Cerebellar cortex (tissue), 1 donor: ENCODE results near the gene LYG1.

Experiments
- DNase-seq: peaks from one replicate; pipeline ENCODE4 v3.0.0-alpha.2; 2015; ENCODE audit warnings: low spot score

The LYG1 gene

DNA sequence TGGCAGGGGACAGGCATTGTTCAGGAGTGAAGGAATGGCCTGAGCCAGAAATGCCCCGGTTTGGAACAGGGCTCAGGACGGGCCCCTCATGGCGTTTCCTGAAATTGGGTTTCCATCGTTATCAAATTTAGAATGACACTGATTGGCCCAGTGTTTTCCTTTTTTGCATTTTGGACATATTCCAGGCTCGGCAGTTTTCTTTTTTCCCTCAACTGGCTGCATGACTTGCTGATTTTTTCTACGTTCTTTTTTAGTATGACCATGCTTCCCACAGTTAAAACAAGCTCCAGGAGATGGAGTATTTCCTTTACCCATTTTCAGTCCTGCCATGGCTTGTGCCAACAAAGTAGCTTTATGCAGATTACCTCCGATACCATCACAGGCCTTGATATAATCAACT lies 25.1 kb downstream of the LYG1 start:
- DNase-seq = no peak

DNA sequence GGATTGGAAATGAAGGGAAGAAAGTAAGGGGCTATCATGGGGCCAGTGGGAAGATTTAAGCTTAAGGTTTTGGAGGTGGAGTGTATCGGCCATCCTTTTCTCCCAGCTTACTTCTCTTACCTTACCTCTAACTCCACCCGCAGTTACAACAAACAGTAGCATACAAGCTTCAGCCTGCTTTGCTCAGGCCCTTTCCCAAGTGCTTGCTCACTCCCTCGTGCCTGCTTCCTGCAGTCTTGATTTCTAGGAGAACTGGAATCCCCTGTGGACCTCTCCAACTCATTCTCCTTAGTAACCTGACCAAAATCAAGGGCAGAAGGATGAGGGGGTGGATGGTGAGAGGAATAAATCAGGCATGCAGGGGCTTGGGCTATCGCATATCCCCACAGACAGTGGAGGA lies 39.8 kb downstream of the LYG1 start:
- DNase-seq = no peak

DNA sequence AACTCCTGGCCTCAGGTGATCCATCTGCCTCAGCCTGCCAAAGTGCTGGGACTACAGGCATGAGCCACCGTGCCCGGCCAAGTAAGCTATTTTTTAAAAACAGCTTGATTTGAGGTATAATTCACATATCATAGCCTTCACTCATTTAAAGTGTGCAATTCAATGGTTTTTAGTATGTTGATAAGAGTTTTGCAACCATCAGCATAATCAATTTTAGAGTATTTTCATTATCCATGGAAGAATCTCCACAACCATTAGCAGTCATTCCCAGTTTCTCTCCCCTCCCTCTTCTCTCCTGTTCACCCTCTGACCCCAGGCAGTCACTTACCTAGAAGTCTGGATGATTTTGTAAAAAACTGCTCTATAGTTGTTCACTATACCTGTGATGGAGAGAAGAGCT lies 40.8 kb downstream of the LYG1 start:
- no peak for DNase-seq

DNA sequence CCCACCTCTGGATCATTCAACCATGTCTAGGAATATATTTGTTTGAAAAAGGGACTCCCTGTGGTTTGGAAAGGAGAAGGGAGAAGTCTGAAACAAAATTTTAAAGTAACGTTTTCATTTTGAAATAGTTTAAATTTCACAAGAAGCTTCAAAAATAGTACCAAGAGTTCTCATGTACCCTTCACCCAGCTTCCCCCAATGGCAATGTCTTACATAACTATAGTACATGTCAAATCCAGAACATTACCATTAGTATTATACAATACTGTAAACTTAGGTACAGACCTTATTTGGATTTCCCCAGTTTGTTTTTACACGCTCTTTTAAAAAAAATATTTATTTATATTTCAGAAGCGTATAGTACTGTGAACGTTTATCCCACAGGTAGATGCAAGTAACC lies 41.5 kb downstream of the LYG1 start:
- DNase-seq = no peak

DNA sequence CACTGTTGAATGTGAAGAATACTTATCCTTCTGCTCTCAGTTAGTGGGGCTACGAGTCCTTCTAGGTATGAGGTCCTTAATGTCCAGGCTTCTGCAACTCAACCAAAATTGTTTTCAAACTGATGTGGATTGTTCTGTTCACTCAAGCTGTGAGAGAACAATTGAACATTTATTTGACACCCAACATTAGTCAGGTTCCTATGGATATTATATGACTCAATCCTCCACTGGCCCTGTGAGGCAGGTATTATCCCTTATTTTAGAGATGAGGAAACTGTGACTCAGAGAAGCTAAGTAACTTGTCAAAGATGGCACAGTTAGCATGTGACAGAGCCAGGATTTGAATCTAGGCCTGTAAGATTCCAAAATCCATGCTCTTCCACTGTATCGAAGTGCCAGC lies 44.3 kb downstream of the LYG1 start:
- no peak for DNase-seq

DNA sequence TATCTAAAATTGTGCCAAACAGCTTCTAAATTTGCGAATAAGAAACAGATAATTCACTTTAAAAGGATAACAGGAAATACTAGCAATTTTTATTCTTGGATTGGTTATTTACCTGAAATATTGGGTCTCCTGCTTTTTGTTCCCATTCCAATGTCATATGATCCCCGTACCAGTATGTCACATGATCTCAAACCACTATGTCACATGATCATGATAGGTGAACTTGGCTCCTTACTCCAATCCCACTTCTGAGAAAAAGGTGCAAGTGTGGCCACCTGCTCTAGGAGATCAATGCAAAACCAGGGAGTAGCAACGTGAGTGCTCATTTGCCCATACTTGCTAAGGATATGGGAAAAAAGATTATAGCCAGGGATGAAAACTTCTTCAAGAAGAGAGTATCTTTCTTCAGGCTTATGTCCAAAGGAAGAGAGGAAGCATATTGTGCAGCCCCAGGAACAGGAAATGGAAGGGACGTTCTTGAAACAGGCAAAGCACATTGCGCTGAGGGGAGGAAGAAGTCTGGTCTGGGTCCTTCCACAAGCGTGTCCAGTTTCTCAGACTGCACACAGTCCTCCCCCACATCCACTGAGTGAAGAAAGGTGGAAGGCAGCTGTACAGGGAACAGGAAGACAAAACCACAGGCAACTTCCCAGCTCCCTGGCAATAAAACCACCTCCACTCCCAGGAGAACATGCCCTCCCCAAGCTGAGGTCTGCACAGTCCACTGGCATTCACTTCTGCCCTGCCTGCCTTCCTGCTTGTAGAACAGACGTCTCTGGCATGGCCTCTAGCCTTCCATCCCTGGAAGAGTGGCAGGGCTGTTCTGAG lies 45.3 kb downstream of the LYG1 start, which contains the start of gene LYG2:
LYG2 (minus strand) TSS at position 176 of the 828 bp plus-strand sequence. CDS start 1,406 bp downstream, outside the sequence.
- no peak for DNase-seq

DNA sequence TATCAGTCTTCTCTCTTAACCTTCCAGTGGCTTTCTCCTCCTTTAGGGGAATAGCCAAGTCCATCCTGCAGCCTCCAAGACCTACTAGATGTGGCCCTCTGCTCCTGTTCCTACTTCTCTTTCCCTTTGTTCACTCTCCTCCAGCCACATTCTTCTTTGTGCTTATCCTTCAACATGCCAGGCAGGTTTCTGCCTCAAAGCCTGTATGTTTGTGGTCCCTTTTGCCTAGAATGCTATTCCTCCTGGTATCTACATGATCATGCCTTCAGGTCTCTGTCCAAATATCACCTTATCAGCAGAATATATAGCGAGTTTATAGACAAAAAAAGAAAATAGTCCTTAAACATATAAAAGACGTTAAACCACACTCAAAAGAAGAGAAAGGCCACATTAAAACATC lies 51.0 kb downstream of the LYG1 start:
- DNase-seq = no peak

DNA sequence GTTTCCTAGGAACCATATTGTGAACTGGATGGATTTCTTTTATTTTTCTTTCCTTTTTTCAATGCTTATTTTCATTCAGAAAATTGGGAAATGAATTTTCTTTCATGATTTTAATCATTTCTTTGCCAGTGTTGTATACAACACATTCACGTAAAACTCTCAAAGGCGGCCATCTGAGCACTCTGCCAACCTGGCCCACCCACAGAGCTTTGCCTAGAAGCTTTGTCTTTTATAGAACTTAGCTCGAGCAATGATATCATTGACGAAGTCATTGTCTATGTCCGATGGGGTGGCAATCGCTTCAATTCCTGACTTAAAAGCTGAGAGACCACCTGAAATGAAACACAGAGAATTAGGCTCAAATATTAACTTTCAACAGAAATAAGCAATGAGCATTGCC lies 58.8 kb downstream of the LYG1 start:
- no peak for DNase-seq

DNA sequence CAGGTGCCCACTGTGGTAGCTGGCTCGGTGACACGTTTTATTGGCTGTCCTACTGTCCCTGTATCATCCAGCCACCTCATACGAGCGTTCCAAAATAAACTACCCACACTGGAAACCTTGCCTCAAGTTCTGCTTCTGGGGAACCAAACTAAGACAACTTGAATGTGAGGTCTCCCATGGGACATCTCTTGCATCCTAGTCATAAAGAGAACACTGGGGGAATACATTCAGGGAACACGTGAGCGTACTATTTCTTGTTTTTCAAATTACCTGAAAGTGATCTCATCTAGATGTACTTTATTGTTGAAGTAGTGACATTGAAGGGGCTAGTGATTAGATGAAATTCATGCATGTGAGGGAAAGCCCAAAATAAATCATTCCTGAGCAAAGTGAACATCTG lies 60.6 kb downstream of the LYG1 start:
- DNase-seq = no peak

DNA sequence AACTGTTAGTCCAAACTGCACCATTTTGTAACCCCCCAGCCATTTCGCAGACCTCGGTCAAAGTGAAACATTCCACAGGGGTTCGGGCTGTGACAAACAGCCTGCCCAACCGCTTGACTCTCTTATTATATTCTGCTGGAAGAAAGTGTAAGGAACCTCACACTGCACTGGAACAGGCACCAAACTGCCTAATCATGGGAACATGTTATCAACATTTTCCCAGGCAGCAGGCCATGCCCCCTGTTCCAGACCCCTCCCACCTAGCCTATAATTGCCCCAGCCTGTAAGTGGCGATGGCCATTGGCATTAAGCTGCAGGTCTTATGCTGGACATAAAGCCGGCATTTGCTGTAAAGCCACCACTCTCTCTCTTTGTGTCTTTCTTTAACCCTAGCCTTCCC lies 62.4 kb downstream of the LYG1 start:
- no peak for DNase-seq
